NT2/D1 (cell line): Measurements from ENCODE around the gene OPTN.

Experiments
- DNase-seq: peaks from one replicate; pipeline ENCODE4 v3.0.0-alpha.2; 2011; ENCODE audit warnings: low read depth, low spot score
- H3K27me3 ChIP-seq: 2 replicates; pipeline ENCODE4 v1.6.0; 2011; ENCODE audit warnings: mild to moderate bottlenecking; ENCODE audit not compliant: insufficient read length, insufficient read depth
- H3K36me3 ChIP-seq: 2 replicates; pipeline ENCODE4 v1.6.1; 2011; ENCODE audit warnings: mild to moderate bottlenecking, low read length, mixed read lengths; ENCODE audit not compliant: insufficient read depth, insufficient read length
- H3K4me1 ChIP-seq: 2 replicates; pipeline ENCODE4 v1.5.1; 2011; ENCODE audit not compliant: insufficient read depth, insufficient read length
- H3K4me3 ChIP-seq: 2 replicates; pipeline ENCODE4 v1.5.1; 2011; ENCODE audit warnings: low read depth; ENCODE audit not compliant: insufficient read length
- H3K9ac ChIP-seq: 2 replicates; pipeline ENCODE4 v1.6.0; 2011; ENCODE audit warnings: low read depth; ENCODE audit not compliant: insufficient read length
- H3K9me3 ChIP-seq: 2 replicates; pipeline ENCODE4 v1.5.1; 2011; ENCODE audit warnings: mild to moderate bottlenecking, low read length; ENCODE audit not compliant: insufficient read depth
- SUZ12 ChIP-seq: IDR thresholded peaks from 2 replicates; pipeline ENCODE4 v1.6.1; 2011; ENCODE audit not compliant: insufficient read length, insufficient read depth; ENCODE audit errors: extremely low read depth
- YY1 ChIP-seq: IDR thresholded peaks from 2 replicates; pipeline ENCODE4 v1.6.1; 2011; ENCODE audit not compliant: insufficient read length, insufficient read depth
- ZNF274 ChIP-seq: IDR thresholded peaks from 2 replicates; pipeline ENCODE4 v1.6.1; 2011; ENCODE audit warnings: mild to moderate bottlenecking, low read depth, low read length

The OPTN gene

GRCh38 chr10:13102002-13102794 is 2.2 kb downstream of the OPTN start:
- no peak for DNase-seq
- no peaks in the 10 kb centered on the region for H3K9me3 ChIP-seq
- H3K4me3 ChIP-seq = no peak overlapping the region
- no peaks in the 10 kb centered on the region for H3K4me1 ChIP-seq
- peaks cover 6% of the 10 kb centered on the region for H3K36me3 ChIP-seq
- H3K27me3 ChIP-seq = peaks cover 12% of the 10 kb centered on the region
- no peak overlapping the region for H3K9ac ChIP-seq
- TF ChIP-seq ZNF274 = no peak
- no peak for TF ChIP-seq SUZ12
- no peak for TF ChIP-seq YY1

GRCh38 chr10:13103554-13103953 is 3.6 kb downstream of the OPTN start:
- TF ChIP-seq ZNF274 = no peak
- no peak for TF ChIP-seq SUZ12
- TF ChIP-seq YY1 = no peak
- H3K27me3 ChIP-seq = peaks cover 12% of the 10 kb centered on the region
- no peaks in the 10 kb centered on the region for H3K4me1 ChIP-seq

GRCh38 chr10:13104697-13105096 is 4.7 kb downstream of the OPTN start:
- no peak overlapping the region for H3K4me3 ChIP-seq
- H3K9me3 ChIP-seq = no peaks in the 10 kb centered on the region
- no peak for DNase-seq
- no peak overlapping the region for H3K9ac ChIP-seq
- TF ChIP-seq SUZ12 = no peak
- TF ChIP-seq ZNF274 = no peak
- no peak for TF ChIP-seq YY1
- H3K4me1 ChIP-seq = no peaks in the 10 kb centered on the region
- peaks cover 11% of the 10 kb centered on the region for H3K36me3 ChIP-seq
- peaks cover 12% of the 10 kb centered on the region for H3K27me3 ChIP-seq

More at GRCh38 chr10:13103554-13103953, 3.6 kb downstream of the OPTN start:
- Histone ChIP-seq H3K9me3 (no peaks in the 10 kb centered on the region), H3K9ac (no peak overlapping the region), H3K4me3 (no peak overlapping the region), H3K36me3 (peaks cover 6% of the 10 kb centered on the region)
- DNase-seq = no peak

- Histone ChIP-seq H3K4me3 (no peak overlapping the region), H3K9me3 (no peaks in the 10 kb centered on the region), H3K27me3 (peaks cover 12% of the 10 kb centered on the region), H3K4me1 (no peaks in the 10 kb centered on the region), H3K36me3 (peaks cover 14% of the 10 kb centered on the region), H3K9ac (no peak overlapping the region)
- no peak for DNase-seq
- TF ChIP-seq SUZ12 (no peak), ZNF274 (no peak)
Measured at GRCh38 chr10:13105184-13105583, 5.2 kb downstream of the OPTN start.

DNA sequence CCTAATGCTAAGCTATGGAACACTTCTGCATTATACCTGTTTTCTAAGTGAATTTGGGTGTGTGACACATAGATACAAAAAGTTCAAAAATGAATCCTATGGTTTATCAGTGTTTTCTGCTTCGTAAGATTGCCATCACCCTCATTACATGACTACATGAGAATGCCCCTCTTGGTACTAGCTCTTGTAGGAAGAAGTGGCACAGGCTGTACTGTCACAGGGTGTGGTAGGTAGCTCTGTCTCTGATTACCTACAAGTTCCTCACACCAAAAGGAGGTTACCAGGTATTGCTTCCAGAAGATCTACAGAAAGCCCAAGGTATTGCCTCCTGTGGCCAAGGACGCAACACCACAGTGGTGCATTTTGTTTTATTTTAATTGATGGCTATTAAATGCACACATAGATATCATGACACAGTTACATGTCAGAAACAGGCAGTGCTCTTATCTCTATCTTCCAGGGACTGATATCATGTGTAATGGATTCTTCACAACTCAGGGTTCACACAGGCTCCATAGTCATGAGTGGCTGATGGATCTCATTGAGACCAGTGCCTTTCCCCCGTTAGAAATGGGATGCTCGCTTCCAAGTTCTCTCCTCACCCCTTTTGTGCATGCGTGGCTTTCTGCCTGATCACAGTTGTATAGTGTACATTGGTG is 6.6 kb downstream of the OPTN start:
- Histone ChIP-seq H3K36me3 (peaks cover 20% of the 10 kb centered on the region), H3K4me1 (no peaks in the 10 kb centered on the region), H3K4me3 (no peak overlapping the region), H3K9me3 (no peaks in the 10 kb centered on the region), H3K9ac (no peak overlapping the region), H3K27me3 (peaks cover 5% of the 10 kb centered on the region)
- DNase-seq = no peak
- TF ChIP-seq YY1 (no peak), SUZ12 (no peak), ZNF274 (no peak)

GRCh38 chr10:13110908-13111307 is 10.9 kb downstream of the OPTN start:
- TF ChIP-seq YY1 = no peak
- no peak for TF ChIP-seq SUZ12
- no peak for TF ChIP-seq ZNF274
- Histone ChIP-seq H3K4me3 (no peak overlapping the region), H3K36me3 (peaks cover 41% of the 10 kb centered on the region)

DNA sequence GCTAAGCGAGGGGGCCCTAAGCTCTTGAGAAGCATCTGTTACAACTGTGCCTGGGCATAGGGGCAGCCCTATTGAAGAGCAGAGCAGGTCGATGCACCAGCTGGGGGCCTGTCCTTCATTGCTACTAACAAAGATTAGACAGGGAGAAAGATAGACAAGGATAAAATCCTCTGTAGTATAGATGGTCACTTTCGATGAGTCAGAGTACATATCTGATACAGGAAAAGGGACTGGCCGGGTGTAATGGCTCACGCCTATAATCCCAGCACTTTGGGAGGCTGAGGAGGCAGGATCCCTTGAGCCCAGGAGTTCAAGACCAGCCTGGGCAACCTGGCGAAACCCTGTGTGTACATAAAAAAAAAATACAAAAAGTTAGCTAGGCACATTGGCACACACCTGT is 13.6 kb downstream of the OPTN start:
- Histone ChIP-seq H3K4me3 (no peak overlapping the region), H3K4me1 (no peaks in the 10 kb centered on the region), H3K9ac (no peak overlapping the region), H3K36me3 (peaks cover 53% of the 10 kb centered on the region), H3K27me3 (no peaks in the 10 kb centered on the region), H3K9me3 (no peaks in the 10 kb centered on the region)
- DNase-seq = no peak
- TF ChIP-seq ZNF274 = no peak
- TF ChIP-seq YY1 = no peak
- no peak for TF ChIP-seq SUZ12

More at GRCh38 chr10:13110908-13111307, 10.9 kb downstream of the OPTN start:
- Histone ChIP-seq H3K9ac (no peak overlapping the region), H3K9me3 (no peaks in the 10 kb centered on the region), H3K4me1 (no peaks in the 10 kb centered on the region), H3K27me3 (no peaks in the 10 kb centered on the region)
- no peak for DNase-seq
